CD14-positive monocyte (primary cell): Measurements from ENCODE around the gene MAGOHB. TPM values are rescaled to one million over a fixed set of nuclear protein-coding genes. Genes with fewer than 3 reads are reported as not detected.

ENCODE experiments used
- DNase-seq, 3 donors: peaks; one replicate each; pipeline ENCODE4 v3.0.0-alpha.2; 2011 to 2022
- H2AFZ ChIP-seq: 2 replicates; pipeline ENCODE4 v1.6.0; 2012; ENCODE audit warnings: mild to moderate bottlenecking, low read depth, low read length, inconsistent platforms; ENCODE audit not compliant: insufficient read depth, poor library complexity, severe bottlenecking
- H3K27ac ChIP-seq, 2 donors: 1 replicate in 1 of 2; 2 replicates in 1 of 2; pipeline ENCODE4 v1.5.1; 2012 to 2013; ENCODE audit warnings: low read length in 2 of 2, control low read depth in 1 of 2, inconsistent platforms in 1 of 2, low read depth in 1 of 2, mild to moderate bottlenecking in 1 of 2
- H3K27me3 ChIP-seq, 2 donors: one replicate each; pipeline versions ENCODE4 v1.6.0 to v1.6.1; 2011 to 2013; ENCODE audit warnings: low read length in 2 of 2; ENCODE audit not compliant: control insufficient read depth in 2 of 2, insufficient read depth in 2 of 2
- H3K36me3 ChIP-seq, 2 donors: replicated peaks in 1 of 2; 1 replicate in 1 of 2; 2 replicates in 1 of 2; pipeline versions ENCODE4 v1.5.1 to v1.6.1; 2012 to 2013; ENCODE audit warnings: low read length in 2 of 2, control low read depth in 1 of 2, inconsistent platforms in 1 of 2, mild to moderate bottlenecking in 1 of 2; ENCODE audit not compliant: insufficient read depth in 2 of 2, control insufficient read depth in 1 of 2
- H3K4me1 ChIP-seq, 2 donors: 1 replicate in 1 of 2; 2 replicates in 1 of 2; pipeline versions ENCODE4 v1.5.1 to v1.6.1; 2012 to 2013; ENCODE audit warnings: low read length in 2 of 2, control low read depth in 1 of 2, inconsistent platforms in 1 of 2, mild to moderate bottlenecking in 1 of 2, moderate library complexity in 1 of 2; ENCODE audit not compliant: insufficient read depth in 2 of 2, control insufficient read depth in 1 of 2
- H3K4me2 ChIP-seq: replicated peaks from 2 replicates; pipeline ENCODE3; 2012; ENCODE audit warnings: low read length, moderate library complexity, mild to moderate bottlenecking; ENCODE audit not compliant: poor library complexity, severe bottlenecking; ENCODE audit errors: extremely low read depth
- H3K4me3 ChIP-seq, 3 experiments: fragments of 200-600 bp in 1 of 3; sonication (generic) in 1 of 3; replicated peaks in 1 of 3; 1 replicate in 2 of 3; 2 replicates in 1 of 3; pipeline ENCODE4 v1.5.1; 2011 to 2013; ENCODE audit warnings: low read length in 3 of 3, mild to moderate bottlenecking in 3 of 3, control low read depth in 2 of 3, low read depth in 2 of 3, inconsistent platforms in 1 of 3, moderate library complexity in 1 of 3
- H3K79me2 ChIP-seq: 2 replicates; pipeline ENCODE4 v1.6.0; 2012; ENCODE audit warnings: mild to moderate bottlenecking, control low read depth, inconsistent platforms, low read length, moderate library complexity; ENCODE audit not compliant: insufficient read depth
- H3K9ac ChIP-seq: 2 replicates; pipeline ENCODE4 v1.6.0; 2017; ENCODE audit warnings: low read length, mild to moderate bottlenecking; ENCODE audit not compliant: insufficient read depth, poor library complexity, severe bottlenecking
- H3K9me3 ChIP-seq, 2 donors: replicated peaks in 1 of 2; 1 replicate in 1 of 2; 2 replicates in 1 of 2; pipeline versions ENCODE4 v1.5.1 to v1.6.1; 2012 to 2013; ENCODE audit warnings: low read length in 2 of 2, control low read depth in 1 of 2; ENCODE audit not compliant: control insufficient read depth in 1 of 2, insufficient read depth in 1 of 2
- H4K20me1 ChIP-seq: 2 replicates; pipeline ENCODE4 v1.6.0; 2012; ENCODE audit warnings: mild to moderate bottlenecking, low read length, control low read depth, moderate library complexity; ENCODE audit not compliant: insufficient read depth
- H3K27ac Mint-ChIP-seq, 7 donors: one replicate each; pipeline ENCODE4 v1.8.0; 2020; ENCODE audit warnings: mild to moderate bottlenecking in 7 of 7, mixed read lengths in 7 of 7, moderate library complexity in 6 of 7, inconsistent platforms in 2 of 7
- H3K27me3 Mint-ChIP-seq, 3 donors: one replicate each; pipeline ENCODE4 v1.8.0; 2021 to 2022; ENCODE audit warnings: low read depth in 3 of 3, mild to moderate bottlenecking in 3 of 3, mixed read lengths in 3 of 3, moderate library complexity in 3 of 3, inconsistent platforms in 1 of 3
- H3K36me3 Mint-ChIP-seq, 2 donors: one replicate each; pipeline ENCODE4 v1.8.0; 2020; ENCODE audit warnings: mixed read lengths in 2 of 2, inconsistent platforms in 1 of 2, mild to moderate bottlenecking in 1 of 2
- H3K4me1 Mint-ChIP-seq: one replicate; pipeline ENCODE4 v1.8.0; 2020; ENCODE audit warnings: mild to moderate bottlenecking, mixed read lengths
- H3K4me3 Mint-ChIP-seq, 2 donors: one replicate each; pipeline ENCODE4 v1.8.0; 2020; ENCODE audit warnings: mild to moderate bottlenecking in 2 of 2, mixed read lengths in 2 of 2, moderate library complexity in 1 of 2
- H3K9me3 Mint-ChIP-seq, 7 donors: one replicate each; pipeline ENCODE4 v1.8.0; 2020 to 2022; ENCODE audit warnings: mixed read lengths in 7 of 7, mild to moderate bottlenecking in 6 of 7, moderate library complexity in 6 of 7, inconsistent platforms in 2 of 7
- WGBS: methylation state at CpG from one replicate; pipeline ENCODE4 v1.1.5; 2013; ENCODE audit warnings: missing lambda C conversion rate; ENCODE audit not compliant: insufficient coverage; 5-methylcytosine and 5-hydroxymethylcytosine counted together
- intact Hi-C, 2 donors: fragments of 100-400 bp; cut with micrococcal nuclease; formaldehyde crosslinking; loops; one replicate each; pipeline versions ENCODE4 v1.15.0 to v1.15.1; 2023
- polyA plus RNA-seq, 3 donors: library from polyadenylated mRNA; depleted of rRNA in 1 of 3; unstranded in 2 of 3; stranded (reverse) in 1 of 3; fragments of 300-500 nt in 2 of 3; fragments of >200 nt in 1 of 3; fragmentation: Illumina TruSeq in 2 of 3; gene quantifications; 1 replicate in 2 of 3; 2 replicates in 1 of 3; pipeline ENCODE4 v1.2.3, GENCODE V29; 2012 to 2021
- TF ChIP-seq, protein P1 (sequence below): fragments of 200-600 bp; IDR thresholded peaks from one replicate; pipeline ENCODE4 v1.8.0; 2022; ENCODE audit warnings: antibody characterized with exemption, mild to moderate bottlenecking

The MAGOHB gene
- polyA plus RNA-seq, 3 donors = 6.9 to 23.5 (median 19.5) TPM

DNA sequence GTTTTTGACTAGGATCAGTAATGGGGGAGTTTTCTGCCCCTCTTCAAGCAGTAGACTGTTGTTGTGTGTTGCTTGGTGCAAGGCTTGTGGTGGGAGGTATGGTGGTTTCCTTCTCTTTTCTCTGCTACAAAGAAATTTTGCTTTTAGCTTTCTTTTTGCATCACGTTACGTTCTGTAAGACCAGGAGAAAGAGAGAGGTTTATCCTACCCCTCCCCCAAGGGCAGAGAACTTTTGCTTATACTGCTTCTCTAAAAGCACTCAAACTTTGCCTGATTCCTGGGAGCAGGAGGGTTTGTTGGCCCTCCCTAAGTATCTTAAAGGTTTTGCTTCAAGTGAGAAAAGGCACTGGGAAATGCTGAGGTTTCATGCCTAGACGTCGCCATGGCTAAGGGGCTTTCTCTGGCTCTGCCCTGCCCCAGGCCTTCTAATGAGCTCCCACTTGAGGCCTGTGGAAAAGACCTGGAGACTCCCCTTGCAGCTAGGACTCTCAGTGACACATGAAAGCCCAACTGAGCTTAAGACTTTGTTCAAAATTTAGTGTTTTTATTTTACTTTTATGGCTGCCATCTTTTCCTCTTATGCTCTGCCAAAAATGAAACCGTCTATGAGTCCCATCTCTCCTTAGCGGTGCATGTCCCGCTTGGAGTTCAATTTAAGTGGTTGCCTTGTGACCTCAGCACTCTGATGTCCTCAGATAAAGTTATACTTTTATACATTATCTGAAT lies 58.5 kb downstream of the MAGOHB start:
- no peak overlapping the region for H3K9ac ChIP-seq
- intact Hi-C loops = no loop called here
- no peaks in the 10 kb centered on the region for H3K79me2 ChIP-seq
- Mint-ChIP-seq H3K27me3 (peaks cover 0 to 2% (median 2%) of the 10 kb centered on the region in 3 donors), H3K36me3 (no peaks in the 10 kb centered on the region), H3K27ac (no peak overlapping the region), H3K4me3 (no peak overlapping the region), H3K4me1 (peaks cover 2% of the 10 kb centered on the region), H3K9me3 (peaks cover 2 to 16% (median 10%) of the 10 kb centered on the region in 7 donors)
- 94% methylated on average over 2 of the region's 7 CpGs for WGBS
- no peak overlapping the region for H3K4me3 ChIP-seq
- DNase-seq = no peak
- TF ChIP-seq, protein P1, sequence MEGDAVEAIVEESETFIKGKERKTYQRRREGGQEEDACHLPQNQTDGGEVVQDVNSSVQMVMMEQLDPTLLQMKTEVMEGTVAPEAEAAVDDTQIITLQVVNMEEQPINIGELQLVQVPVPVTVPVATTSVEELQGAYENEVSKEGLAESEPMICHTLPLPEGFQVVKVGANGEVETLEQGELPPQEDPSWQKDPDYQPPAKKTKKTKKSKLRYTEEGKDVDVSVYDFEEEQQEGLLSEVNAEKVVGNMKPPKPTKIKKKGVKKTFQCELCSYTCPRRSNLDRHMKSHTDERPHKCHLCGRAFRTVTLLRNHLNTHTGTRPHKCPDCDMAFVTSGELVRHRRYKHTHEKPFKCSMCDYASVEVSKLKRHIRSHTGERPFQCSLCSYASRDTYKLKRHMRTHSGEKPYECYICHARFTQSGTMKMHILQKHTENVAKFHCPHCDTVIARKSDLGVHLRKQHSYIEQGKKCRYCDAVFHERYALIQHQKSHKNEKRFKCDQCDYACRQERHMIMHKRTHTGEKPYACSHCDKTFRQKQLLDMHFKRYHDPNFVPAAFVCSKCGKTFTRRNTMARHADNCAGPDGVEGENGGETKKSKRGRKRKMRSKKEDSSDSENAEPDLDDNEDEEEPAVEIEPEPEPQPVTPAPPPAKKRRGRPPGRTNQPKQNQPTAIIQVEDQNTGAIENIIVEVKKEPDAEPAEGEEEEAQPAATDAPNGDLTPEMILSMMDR = no peak
- no peaks in the 10 kb centered on the region for H4K20me1 ChIP-seq
- H3K9me3 ChIP-seq = peaks cover 0 to 6% of the 10 kb centered on the region in 2 donors
- no peaks in the 10 kb centered on the region for H3K27me3 ChIP-seq
- H3K36me3 ChIP-seq = no peaks in the 10 kb centered on the region
- H3K27ac ChIP-seq = no peak overlapping the region
- H3K4me2 ChIP-seq = no peak overlapping the region
- H3K4me1 ChIP-seq = no peaks in the 10 kb centered on the region
- no peak overlapping the region for H2AFZ ChIP-seq

DNA sequence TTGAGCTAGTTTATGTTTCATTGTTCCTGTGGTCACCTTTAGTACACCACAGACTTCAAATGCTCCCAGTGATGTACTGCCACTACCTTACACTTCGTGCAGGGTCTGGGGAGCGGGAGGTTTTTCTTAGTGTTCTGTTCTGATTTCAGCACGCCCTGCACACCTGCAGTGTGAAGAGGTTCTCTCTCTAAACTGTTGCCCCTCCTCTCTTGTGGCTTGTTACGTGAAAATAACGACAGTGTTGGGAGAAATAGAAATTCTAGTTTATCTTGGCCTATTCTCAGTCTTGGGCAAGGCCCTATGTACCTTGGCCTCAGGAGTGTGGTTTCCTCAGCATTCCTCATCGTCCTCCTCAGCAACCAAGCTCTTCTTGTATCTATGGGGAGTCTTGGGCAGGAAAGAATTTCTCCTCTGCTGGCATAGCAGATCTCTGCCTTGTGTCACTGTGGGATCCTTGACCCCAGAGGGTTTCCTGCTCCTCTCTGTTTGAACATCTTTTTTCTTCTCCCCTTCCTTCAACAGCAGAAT lies 59.1 kb downstream of the MAGOHB start:
- H3K4me1 ChIP-seq = no peaks in the 10 kb centered on the region
- H3K4me3 Mint-ChIP-seq = no peak overlapping the region
- H3K9me3 Mint-ChIP-seq = peaks cover 2 to 16% (median 11%) of the 10 kb centered on the region in 7 donors
- TF ChIP-seq, protein P1 = no peak
- no peaks in the 10 kb centered on the region for H3K27me3 ChIP-seq
- no peak overlapping the region for H3K27ac ChIP-seq
- no peak overlapping the region for H3K9ac ChIP-seq
- H3K79me2 ChIP-seq = no peaks in the 10 kb centered on the region
- no peak overlapping the region for H2AFZ ChIP-seq
- no peaks in the 10 kb centered on the region for H3K36me3 ChIP-seq
- no peak overlapping the region for H3K4me2 ChIP-seq
- no peaks in the 10 kb centered on the region for H3K36me3 Mint-ChIP-seq
- H3K9me3 ChIP-seq = peaks cover 0 to 6% of the 10 kb centered on the region in 2 donors
- no peak overlapping the region for H3K4me3 ChIP-seq
- peaks cover 2% of the 10 kb centered on the region for H3K4me1 Mint-ChIP-seq
- DNase-seq = no peak
- WGBS = no CpG with 5 or more reads among the region's 6 CpGs
- H3K27me3 Mint-ChIP-seq = peaks cover 0 to 2% (median 2%) of the 10 kb centered on the region in 3 donors
- no peaks in the 10 kb centered on the region for H4K20me1 ChIP-seq
- H3K27ac Mint-ChIP-seq = no peak overlapping the region
- intact Hi-C loops = no loop called here

Other genes starting within 250 kb of the MAGOHB start
- 1 to 10 TPM in 2 of 3 donors, under 1 TPM in 1; 0.05 to 1.3 (median 1.3) TPM for gene KLRK1, start 223.6 kb downstream of the MAGOHB start, polyA plus RNA-seq
- not detected for gene KLRC4, start 203.9 kb downstream of the MAGOHB start, polyA plus RNA-seq
- not detected for gene KLRC3, start 193.0 kb downstream of the MAGOHB start, polyA plus RNA-seq
- not detected for gene KLRC2, start 177.6 kb downstream of the MAGOHB start, polyA plus RNA-seq
- gene KLRC1, start 160.2 kb downstream of the MAGOHB start, polyA plus RNA-seq = not detected
- 1 to 10 TPM in 1 of 3 donors, under 1 TPM in 2; 0.30 to 2.5 (median 0.37) TPM for gene EIF2S3B, start 107.7 kb downstream of the MAGOHB start, polyA plus RNA-seq
- not detected for gene STYK1, start 60.4 kb upstream of the MAGOHB start, polyA plus RNA-seq
- 100 to 1,000 TPM; 104 to 203 (median 131) TPM for gene YBX3, start 109.7 kb upstream of the MAGOHB start, polyA plus RNA-seq
- gene TAS2R7, start 189.0 kb upstream of the MAGOHB start, polyA plus RNA-seq = not detected
- not detected for gene TAS2R8, start 193.7 kb upstream of the MAGOHB start, polyA plus RNA-seq
- not detected for gene TAS2R9, start 196.6 kb upstream of the MAGOHB start, polyA plus RNA-seq
- under 1 TPM in 1 of 3 donors, not detected in 2; 0.08 TPM for gene TAS2R10, start 212.7 kb upstream of the MAGOHB start, polyA plus RNA-seq
- 1 to 10 TPM in 1 of 3 donors, not detected in 2; 1.0 TPM for gene PRR4, start 235.9 kb upstream of the MAGOHB start, polyA plus RNA-seq